VCaP (cell line): ENCODE data around the gene TMCO2.

Experiments
- H3K27ac ChIP-seq: fragments of 450-650 bp; 2 replicates; pipeline ENCODE4 v1.5.1; 2017
- CTCF ChIP-seq: fragments of 450-650 bp; conservative IDR thresholded peaks from 2 replicates; pipeline ENCODE4 v1.5.1; 2017; ENCODE audit warnings: mild to moderate bottlenecking, moderate library complexity

The TMCO2 gene

DNA sequence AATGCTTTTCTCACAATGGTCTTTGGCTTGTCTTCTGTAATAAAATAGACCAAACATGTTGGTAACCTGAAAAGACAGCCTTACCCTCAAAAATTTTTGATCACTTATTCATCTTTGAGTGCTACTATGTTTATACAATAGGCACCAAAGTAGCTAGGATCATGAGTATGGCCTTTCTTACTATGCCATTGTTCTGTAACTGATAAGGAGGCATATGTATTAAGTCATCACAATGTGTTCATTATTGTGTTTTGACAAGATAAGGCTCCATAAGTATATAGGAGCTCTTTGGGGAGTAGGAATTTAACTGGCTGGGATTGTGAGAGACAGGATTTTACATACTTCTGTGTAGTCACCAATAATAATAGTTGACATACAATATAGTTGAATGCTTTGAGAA is 675 bp downstream of the TMCO2 start:
- no peak overlapping the region for H3K27ac ChIP-seq
- no peak for TF ChIP-seq CTCF

- no peak for TF ChIP-seq CTCF
- H3K27ac ChIP-seq = no peak overlapping the region
These were observed 3.7 kb downstream of the TMCO2 start for GRCh38 chr1:40251456-40251855.

GRCh38 chr1:40252601-40253000 is 4.9 kb downstream of the TMCO2 start:
- TF ChIP-seq CTCF = no peak
- H3K27ac ChIP-seq = no peak overlapping the region

DNA sequence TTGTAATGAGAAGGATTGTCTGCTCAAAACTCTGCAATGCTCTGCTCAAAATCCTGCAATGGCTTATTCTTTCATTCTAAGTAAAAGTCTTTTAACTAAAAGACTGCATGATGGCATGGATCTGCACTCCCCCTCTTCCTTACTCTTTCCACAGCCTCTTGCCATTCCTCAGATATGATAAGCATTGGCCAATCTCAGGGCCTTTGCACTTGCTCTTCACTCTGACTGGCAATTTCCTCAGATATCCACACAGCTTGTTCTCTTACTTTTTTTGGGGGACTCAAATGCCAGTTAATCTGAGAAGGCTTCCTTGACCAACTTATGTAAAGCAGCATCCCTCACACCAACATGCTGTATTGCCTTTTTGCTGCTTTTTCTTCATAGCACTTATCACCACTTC is 7.5 kb downstream of the TMCO2 start:
- no peak for TF ChIP-seq CTCF
- peak overlapping the region; percentile 96; the same call in 1 of the 2 replicates for H3K27ac ChIP-seq

DNA sequence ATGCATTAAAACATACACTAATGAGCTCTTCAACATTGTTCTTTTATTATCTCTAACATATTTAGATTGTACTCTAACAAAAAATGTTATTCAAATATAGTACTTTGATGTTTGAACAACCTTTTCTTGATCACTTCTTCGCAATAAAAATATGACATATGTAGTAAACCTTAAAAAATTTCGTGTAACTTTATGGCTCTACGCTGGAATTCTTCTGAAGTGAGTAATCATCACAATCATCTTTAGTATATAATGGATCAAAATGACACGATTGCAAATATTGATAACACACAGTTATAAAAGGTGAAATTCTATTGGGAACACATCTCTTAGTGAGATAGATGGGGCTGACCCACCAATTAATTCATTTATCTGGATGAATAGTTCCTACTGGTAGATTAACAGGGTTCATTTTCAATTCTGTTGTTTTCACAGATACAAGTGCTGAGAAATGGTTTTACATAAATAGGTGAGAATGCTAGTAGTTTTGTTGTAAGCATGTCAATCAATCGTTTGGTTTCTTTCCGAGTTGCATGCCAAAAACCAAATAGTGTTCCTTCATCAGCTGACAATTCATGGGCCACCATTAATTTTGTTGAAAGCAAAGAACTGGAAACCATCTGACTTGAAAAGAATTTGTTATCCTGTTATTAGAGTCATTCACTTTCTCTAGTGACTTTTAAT is 8.8 kb downstream of the TMCO2 start:
- H3K27ac ChIP-seq = peak overlapping the region; percentile 96
- no peak for TF ChIP-seq CTCF

- peak overlapping the region; percentile 96 for H3K27ac ChIP-seq
- no peak for TF ChIP-seq CTCF
These were observed 9.6 kb downstream of the TMCO2 start for GRCh38 chr1:40257313-40257687.

DNA sequence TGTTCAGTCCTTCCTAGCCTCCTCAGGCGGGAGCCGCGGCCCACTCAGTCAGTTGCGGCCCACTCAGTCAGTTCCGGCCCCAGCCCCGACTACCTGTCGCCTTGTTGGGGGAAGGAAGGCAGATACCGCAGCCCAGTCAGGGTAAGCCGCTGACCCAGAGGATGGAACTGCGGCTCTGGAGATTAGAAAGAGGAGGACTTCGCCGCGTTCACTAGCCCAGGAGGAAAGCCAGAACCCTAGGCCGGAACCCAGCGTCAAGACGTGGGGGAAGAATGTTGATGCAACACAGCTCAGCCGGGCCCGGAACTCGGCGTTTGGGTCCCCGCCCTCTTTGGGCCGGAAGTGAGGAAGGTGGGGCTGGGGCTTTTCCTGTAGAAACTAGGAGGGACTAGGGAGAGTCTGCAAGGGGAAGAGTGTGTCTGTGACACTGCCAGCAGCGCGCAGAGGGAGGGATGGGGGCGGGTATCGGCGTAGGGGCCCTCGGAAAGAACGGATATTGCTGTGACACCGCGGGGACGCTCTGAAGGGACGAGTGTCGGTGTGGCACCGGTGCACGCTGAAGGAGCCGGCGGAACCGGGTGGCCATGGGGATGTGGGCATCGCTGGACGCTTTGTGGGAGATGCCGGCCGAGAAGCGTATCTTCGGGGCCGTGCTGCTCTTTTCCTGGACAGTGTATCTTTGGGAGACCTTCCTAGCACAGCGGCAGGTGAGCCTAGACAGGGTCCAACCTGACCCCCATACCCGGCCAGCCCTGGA is 10.1 kb downstream of the TMCO2 start, which contains the start of gene ZMPSTE24:
TSS of gene ZMPSTE24 (plus strand) at position 549 of the 757 bp plus-strand sequence. CDS start at position 585, 36 bp downstream.
- no peak for TF ChIP-seq CTCF
- peak within 1 kb of the TSS; percentile 96 for H3K27ac ChIP-seq
